Osteocyte (in vitro differentiated cells): ENCODE results near the gene SHFL. TPM values are rescaled to one million over a fixed set of nuclear protein-coding genes. Genes with fewer than 3 reads are reported as not detected.

Source experiments
- DNase-seq: peaks from one replicate; pipeline ENCODE4 v3.0.0; 2021; ENCODE audit warnings: mixed read lengths; ENCODE audit not compliant: unreplicated experiment; ENCODE audit errors: extremely low spot score
- H3K27ac Mint-ChIP-seq: one replicate; pipeline ENCODE4 v1.8.0; 2021; ENCODE audit warnings: mild to moderate bottlenecking, mixed read lengths; ENCODE audit not compliant: unreplicated experiment
- H3K27me3 Mint-ChIP-seq: one replicate; pipeline ENCODE4 v1.8.0; 2021; ENCODE audit warnings: mixed read lengths; ENCODE audit not compliant: unreplicated experiment
- H3K36me3 Mint-ChIP-seq: one replicate; pipeline ENCODE4 v1.8.0; 2021; ENCODE audit warnings: mixed read lengths; ENCODE audit not compliant: unreplicated experiment
- H3K4me1 Mint-ChIP-seq: one replicate; pipeline ENCODE4 v1.8.0; 2021; ENCODE audit warnings: mixed read lengths; ENCODE audit not compliant: unreplicated experiment
- H3K4me3 Mint-ChIP-seq: one replicate; pipeline ENCODE4 v1.8.0; 2021; ENCODE audit warnings: mild to moderate bottlenecking, moderate library complexity, mixed read lengths; ENCODE audit not compliant: unreplicated experiment
- H3K9me3 Mint-ChIP-seq: one replicate; pipeline ENCODE4 v1.8.0; 2021; ENCODE audit warnings: mixed read lengths; ENCODE audit not compliant: unreplicated experiment
- CTCF ChIP-seq: fragments of 200-600 bp; sonication (generic); IDR thresholded peaks from 2 replicates; pipeline ENCODE4 v1.5.0; 2021; ENCODE audit warnings: antibody characterized with exemption, mild to moderate bottlenecking, moderate library complexity
- total RNA-seq: library from RNA; stranded (reverse); gene quantifications from 2 replicates; pipeline ENCODE4 v1.2.1, GENCODE V29; 2021

SHFL gene
- total RNA-seq, 1 donor from 2014 or later: 38.7 TPM

- Mint-ChIP-seq H3K36me3 (peaks cover 23% of the 10 kb centered on the region), H3K27me3 (no peaks in the 10 kb centered on the region), H3K27ac (no peak overlapping the region), H3K9me3 (no peaks in the 10 kb centered on the region), H3K4me3 (no peak overlapping the region), H3K4me1 (peaks cover 5% of the 10 kb centered on the region)
- no peak for TF ChIP-seq CTCF
- DNase-seq: no peak
Observed at GRCh38 chr19:10092648-10093294, 6.7 kb downstream of the SHFL start.

- Mint-ChIP-seq H3K4me3 (no peak overlapping the region), H3K9me3 (no peaks in the 10 kb centered on the region), H3K27ac (no peak overlapping the region), H3K4me1 (peaks cover 5% of the 10 kb centered on the region), H3K27me3 (no peaks in the 10 kb centered on the region), H3K36me3 (peaks cover 23% of the 10 kb centered on the region)
- DNase-seq: no peak
- no peak for TF ChIP-seq CTCF
Observed at GRCh38 chr19:10093295-10094186, 7.4 kb downstream of the SHFL start.

- TF ChIP-seq CTCF: no peak
- peak overlapping the region; percentile 58 for H3K4me3 Mint-ChIP-seq
- no peaks in the 10 kb centered on the region for H3K9me3 Mint-ChIP-seq
- H3K27ac Mint-ChIP-seq: peak overlapping the region; percentile 27
- peaks cover 4% of the 10 kb centered on the region for H3K27me3 Mint-ChIP-seq
- DNase-seq: no peak
- peaks cover 5% of the 10 kb centered on the region for H3K4me1 Mint-ChIP-seq
- H3K36me3 Mint-ChIP-seq: peaks cover 12% of the 10 kb centered on the region
Observed at GRCh38 chr19:10095622-10095947, 9.5 kb downstream of the SHFL start.

GRCh38 chr19:10095948-10096614 is 10.0 kb downstream of the SHFL start:
- H3K4me1 Mint-ChIP-seq: peaks cover 5% of the 10 kb centered on the region
- no peaks in the 10 kb centered on the region for H3K9me3 Mint-ChIP-seq
- peaks cover 12% of the 10 kb centered on the region for H3K36me3 Mint-ChIP-seq
- DNase-seq: peak; percentile 98
- no peak overlapping the region for H3K27ac Mint-ChIP-seq
- peak overlapping the region; percentile 58 for H3K4me3 Mint-ChIP-seq
- peaks cover 4% of the 10 kb centered on the region for H3K27me3 Mint-ChIP-seq
- no peak for TF ChIP-seq CTCF

GRCh38 chr19:10096615-10096963 is 10.5 kb downstream of the SHFL start:
- Mint-ChIP-seq H3K9me3 (no peaks in the 10 kb centered on the region), H3K27ac (no peak overlapping the region), H3K27me3 (peaks cover 4% of the 10 kb centered on the region), H3K4me3 (peak overlapping the region; percentile 40), H3K4me1 (peaks cover 5% of the 10 kb centered on the region), H3K36me3 (peaks cover 11% of the 10 kb centered on the region)
- TF ChIP-seq CTCF: no peak
- no peak for DNase-seq
